IPS-11a (cell line): Measurements from ENCODE around the gene SPACA1.
"Not testable (repeated sequence)": the region's sequence is repeated elsewhere in the genome, so short reads cannot be mapped to it uniquely, and the experiment has no call there.

Source experiments
- H3K4me3 ChIP-seq: one replicate; pipeline ENCODE4 v1.5.1; 2013; ENCODE audit warnings: low read depth, low read length, control low read depth

SPACA1 gene, protein sequence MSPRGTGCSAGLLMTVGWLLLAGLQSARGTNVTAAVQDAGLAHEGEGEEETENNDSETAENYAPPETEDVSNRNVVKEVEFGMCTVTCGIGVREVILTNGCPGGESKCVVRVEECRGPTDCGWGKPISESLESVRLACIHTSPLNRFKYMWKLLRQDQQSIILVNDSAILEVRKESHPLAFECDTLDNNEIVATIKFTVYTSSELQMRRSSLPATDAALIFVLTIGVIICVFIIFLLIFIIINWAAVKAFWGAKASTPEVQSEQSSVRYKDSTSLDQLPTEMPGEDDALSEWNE

DNA sequence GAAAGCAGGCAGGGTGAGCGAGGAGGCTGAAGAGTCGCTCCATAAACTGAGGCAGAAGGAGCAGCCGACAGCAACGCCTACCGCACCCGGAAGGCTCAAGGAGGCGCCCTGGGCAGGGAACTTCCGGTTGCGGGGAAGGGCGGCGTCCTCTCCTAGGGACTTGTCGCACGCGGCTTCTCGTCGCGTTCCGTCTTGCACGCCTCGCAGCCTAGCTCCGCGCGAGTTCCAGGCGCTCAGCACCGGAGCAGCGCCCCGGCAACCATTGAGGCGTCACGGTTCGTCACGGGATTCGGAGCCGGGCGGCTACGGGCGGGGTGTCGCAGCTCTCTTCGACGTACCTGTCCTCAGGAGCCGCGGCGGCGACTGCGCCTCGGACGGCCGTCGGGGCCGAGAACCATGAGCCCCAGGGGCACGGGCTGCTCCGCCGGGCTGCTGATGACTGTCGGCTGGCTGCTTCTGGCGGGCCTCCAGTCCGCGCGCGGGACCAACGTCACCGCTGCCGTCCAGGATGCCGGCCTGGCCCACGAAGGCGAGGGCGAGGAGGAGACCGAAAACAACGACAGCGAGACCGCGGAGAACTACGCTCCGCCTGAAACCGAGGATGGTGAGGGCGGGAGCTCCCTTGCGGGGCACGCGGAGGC lies at the start of gene SPACA1:
TSS of gene SPACA1 (plus strand) at position 332 of the 641 bp plus-strand sequence. CDS start at position 397, 65 bp downstream.
- no peak within 1 kb of the TSS for H3K4me3 ChIP-seq

DNA sequence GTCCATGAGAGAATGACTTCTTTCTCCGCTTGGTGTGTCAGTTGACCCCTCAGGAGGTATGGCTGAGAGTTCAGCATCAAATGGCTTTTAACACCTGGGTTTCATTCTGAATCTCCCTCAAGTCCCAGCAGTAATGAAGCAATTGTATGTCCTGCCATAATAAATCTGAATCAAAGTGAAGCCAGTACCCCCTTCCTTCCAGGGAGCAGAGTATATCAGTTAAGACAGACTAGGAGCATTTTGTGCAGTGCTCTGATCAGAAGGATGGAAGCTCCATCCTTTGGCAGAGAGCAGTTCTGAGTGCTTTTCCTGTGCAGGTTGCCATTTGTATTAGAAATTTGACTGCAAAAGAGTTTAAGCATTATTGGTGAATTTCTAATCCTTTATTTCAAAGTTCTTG lies 46.9 kb upstream of the SPACA1 start:
- H3K4me3 ChIP-seq = no peak overlapping the region

DNA sequence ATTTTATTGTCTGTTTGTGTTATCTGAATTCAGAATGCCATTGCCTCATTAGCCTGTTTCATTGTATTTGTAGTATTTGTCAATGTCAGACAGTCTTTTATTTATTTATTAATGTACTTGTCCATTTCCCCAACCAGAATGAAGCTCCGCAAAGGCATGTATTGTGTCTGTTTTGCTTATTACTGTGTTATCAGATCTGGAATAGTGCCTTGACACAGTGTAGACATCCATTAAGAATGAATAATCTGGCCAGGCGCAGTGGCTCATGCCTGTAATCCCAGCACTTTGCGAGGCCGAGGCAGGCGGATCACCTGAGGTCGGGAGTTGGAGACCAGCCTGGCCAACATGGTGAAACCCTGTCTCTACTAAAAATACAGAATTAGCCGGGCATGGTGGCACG lies 46.4 kb upstream of the SPACA1 start:
- H3K4me3 ChIP-seq = not testable (repeated sequence)

DNA sequence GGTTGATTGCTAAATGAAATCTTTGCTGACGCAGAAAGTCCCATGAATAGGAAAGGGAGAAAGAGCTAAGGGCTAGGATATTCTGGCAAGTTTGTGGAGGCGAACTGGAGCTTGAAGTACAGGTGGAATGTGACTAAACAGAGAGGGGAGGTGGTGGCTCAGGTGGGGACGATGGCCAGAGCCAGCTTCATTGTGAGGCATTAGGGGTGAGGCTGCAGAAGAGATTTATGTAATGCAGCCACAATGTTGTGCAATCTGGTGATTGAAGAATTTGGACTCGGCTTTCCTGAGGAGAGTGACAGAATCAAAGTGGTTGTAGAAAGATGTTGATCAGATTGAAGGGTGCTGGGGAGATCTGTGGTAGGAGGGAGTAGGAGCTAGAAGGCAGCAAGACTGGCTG lies 42.9 kb upstream of the SPACA1 start:
- H3K4me3 ChIP-seq = no peak overlapping the region

DNA sequence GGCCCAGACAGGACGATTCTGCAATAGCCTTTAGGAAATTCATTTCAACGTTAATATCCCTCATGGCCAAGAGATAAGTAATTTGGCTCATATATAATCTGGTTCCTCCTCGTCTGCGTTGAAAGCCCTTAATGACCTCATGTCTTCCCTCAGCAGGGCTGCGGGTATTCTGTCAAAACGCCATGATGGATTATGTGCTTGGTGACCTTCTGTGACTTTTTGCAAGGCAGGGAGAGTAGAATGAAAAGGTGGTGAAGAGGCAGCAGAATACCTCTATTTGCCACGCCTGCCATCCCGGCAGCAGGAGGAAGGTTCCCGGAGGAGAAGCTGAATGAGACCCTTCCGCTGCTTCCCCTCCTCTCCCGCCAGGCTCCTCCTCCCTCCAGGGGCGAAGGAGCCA lies 41.1 kb upstream of the SPACA1 start:
- H3K4me3 ChIP-seq = no peak overlapping the region

DNA sequence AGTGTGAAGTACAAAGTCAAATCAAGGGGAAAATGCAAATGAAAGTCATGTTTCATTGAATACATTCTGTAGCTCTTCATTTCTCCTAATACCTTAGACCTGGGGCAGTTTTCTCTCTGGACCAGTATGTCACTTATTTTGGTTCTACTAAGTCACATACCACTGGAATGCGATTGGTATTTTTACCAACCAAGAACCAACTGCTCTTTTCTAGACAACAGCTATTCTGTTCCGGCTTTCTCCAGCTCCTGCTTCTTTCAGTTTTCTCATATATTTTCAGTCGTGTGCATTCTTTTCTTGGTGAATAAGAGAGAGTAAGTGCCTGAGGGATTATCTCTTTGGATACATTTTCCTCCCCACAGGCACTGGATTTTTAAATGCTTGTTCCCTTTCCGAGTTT lies 39.2 kb upstream of the SPACA1 start:
- no peak overlapping the region for H3K4me3 ChIP-seq

DNA sequence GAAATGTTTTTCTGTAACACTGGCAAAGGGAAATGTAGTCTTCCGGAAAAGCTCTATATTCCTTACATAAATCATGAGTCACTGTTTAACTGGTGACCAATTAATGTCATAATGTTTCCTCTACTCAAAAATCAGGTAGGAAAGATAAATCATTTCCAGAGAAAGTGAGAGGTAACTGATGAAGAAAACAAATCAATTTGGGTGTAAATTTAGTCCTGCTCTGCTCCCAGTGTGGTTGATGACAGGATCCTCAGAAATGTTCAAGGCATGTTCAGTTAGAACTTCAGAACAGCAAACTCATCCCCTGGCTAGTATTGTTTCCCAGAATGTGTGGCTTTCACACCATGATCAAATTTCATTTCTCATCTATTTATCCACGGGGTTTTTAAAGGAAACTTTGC lies 38.8 kb upstream of the SPACA1 start:
- H3K4me3 ChIP-seq = no peak overlapping the region

DNA sequence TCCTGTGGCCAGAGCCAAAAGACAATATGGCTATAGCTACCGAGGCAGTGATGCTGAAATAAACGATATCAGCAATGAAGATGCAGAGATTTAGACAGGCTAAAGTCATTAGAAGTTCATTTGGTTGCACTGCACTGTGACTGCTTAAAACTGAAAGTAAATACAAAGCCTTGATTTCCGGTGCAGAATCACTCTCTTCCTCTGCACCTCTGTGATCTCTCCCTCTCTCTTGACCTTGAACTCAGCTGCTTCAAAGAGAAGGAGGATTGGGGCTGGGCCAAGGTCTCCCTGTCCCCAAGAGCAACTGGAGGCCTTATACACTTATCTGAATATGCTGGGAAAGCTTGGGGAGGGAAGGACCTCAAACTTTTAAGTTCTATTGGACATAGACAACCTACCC lies 34.6 kb upstream of the SPACA1 start:
- no peak overlapping the region for H3K4me3 ChIP-seq

DNA sequence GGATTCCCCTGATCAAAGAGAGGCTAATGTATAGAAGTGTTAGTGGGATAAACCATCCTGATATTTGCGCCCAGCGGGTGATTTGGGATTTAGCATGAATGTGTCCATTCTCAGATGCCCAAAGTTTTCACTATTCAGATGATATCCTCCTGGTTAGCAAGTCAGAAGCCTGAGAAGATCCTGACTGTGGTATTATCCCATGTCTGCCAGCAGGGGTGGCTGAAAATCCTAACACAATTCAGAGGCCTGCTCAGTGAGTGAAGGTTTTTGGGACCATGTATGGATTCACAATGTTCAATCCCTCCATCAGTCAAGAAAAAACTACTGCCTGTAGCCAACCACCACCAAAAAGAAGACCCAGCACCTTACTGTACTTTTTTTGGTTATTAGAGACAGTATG lies 34.1 kb upstream of the SPACA1 start:
- H3K4me3 ChIP-seq = no peak overlapping the region

DNA sequence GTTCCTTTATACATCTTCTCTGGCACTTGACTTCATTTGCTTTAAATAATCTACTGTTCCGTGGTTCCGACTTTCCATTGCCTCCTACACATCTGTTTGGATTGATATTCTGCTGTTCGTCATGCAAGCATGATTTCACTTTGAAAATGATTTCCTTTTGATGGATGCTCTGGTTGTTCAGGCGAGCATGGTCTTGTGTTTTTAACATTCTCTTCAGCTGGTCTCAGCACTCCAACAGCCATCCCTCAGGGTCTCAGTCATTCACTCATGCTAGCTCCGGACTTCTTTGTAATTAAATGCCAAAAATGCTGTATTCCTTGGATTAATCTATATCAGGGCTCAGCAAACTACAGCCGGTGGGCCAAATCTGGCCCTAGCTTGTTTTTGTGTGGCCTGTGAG lies 27.2 kb upstream of the SPACA1 start:
- H3K4me3 ChIP-seq = no peak overlapping the region

DNA sequence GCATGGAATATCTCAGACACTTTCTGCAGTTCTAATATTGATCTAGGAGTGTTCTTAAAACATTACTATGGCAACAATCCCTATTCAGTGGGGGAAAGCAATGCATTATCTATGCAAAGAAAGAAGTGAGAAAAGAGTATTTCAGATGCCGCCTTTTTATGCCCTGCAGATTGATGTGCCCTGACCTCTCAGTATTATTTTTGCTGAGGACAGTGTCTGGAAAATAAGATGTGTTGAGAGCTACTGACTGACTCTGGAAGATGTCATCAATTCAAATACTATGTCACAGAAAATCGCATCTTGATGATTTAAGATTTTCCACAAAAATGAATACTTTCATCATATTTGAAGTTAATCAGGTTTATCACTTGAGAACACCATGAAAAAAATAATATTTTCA lies 22.9 kb upstream of the SPACA1 start:
- H3K4me3 ChIP-seq = no peak overlapping the region

DNA sequence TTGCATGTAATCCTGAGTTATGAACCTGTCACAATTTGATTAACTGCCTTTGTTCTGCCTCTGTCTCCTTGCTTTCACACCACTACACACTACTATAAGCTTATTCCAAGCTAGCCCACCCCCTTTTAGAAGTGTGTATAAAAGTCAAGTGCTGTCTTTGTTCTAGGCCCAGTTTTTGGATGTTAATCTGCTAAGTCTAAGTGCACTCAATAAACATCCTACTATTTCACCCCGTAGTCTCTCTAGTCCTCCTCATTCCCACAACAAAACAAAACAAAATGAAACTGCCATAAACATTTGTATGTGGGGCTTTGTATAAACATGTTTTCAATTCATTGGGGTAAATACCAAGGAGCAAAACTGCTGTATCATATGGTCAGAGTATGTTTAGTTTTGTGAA lies 16.1 kb upstream of the SPACA1 start:
- no peak overlapping the region for H3K4me3 ChIP-seq

DNA sequence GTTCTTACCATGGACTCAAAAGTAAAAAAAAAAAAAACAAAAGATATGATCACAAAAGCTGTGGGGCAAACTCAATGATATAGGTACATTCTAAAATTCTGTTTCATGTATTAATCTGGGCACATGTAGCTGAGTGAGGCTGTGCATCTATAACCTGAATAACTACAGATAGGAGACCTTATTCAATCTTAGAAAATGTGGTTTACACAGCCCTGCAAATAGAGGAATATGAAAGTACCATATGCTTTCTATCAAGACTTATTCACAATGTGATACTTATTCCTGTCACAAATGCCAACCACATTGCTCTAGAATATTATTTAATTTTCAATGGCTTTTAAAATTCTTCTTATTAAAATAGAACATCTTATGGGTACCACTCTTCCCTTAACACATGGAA lies 3.1 kb upstream of the SPACA1 start:
- H3K4me3 ChIP-seq = no peak overlapping the region

DNA sequence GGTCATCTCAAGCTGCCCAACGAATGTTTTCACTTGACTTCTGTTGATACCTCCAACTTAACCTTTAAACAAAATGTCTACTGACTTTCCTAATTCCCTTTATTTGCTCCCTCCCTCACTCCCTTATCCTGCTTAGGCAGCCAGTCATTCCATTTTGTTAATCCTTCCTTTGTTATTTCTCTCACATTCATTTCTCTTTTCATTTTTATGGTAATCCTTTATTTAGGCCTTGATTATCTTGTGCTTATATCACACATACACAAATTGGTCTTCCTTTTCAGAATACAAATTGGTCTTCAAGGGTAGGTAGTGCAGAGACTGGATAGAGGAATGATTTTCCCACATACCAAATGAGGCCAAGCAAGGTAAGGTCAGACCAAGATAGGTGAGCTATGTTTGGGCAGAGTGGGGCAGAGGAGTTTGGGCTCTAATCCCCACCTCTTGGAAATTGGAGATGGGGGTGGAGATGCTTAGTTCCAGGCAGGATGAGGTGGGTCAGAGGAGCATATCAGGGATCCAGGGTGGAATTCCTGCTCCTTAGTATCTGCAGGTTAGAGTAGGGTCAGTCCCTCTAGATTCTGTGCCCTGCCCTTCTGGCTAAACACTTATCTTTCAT lies 2.0 kb upstream of the SPACA1 start:
- no peak overlapping the region for H3K4me3 ChIP-seq

DNA sequence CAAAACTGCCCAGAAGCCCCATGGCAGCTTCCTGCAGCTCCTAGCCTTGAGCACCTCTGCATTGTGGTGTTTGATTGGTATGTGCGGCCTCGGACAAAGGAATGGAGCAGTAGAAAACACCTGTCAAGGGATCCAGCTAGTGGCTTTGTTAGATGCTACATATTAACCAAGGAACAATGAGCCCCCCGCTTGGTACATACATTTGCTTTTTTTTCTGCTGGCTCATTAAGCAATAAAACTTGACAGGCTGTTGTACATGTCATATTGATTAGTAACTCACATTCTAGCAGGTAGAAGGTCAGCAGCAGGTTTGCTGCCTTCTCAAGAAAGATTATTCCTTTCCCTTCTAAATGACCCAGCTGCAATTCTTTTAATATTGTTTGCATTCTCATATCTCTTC lies 937 bp downstream of the SPACA1 start:
- no peak overlapping the region for H3K4me3 ChIP-seq

DNA sequence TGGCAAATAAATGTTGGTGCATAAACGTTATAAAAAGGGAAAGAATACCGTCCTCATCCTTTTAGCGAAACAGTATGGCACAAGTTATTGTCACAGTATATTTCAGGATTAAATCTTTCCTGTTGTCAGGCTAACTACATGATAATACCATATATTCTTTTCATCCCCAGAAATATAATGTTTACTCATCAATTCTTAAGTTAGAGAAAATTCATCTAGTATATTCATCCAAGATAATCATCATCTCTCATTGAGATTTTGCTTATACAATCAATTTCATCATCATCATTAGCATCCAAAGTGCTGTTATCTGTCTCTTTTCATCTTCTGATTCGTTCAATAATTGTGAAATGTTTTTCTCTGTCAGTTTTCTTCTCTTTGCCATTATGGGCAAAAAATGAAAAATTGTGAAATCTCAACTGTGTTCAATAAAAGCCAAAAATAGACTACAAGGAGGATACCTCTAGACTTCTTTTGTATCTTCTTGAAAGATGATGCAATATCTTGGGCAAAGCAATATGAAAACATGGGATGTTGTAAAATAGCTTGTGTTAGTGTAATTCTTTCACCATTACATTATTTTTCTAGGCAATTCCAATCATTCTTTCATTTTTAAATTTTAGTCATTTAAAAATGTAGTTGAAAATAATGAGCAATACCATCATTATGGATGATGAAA lies 2.6 kb downstream of the SPACA1 start:
- no peak overlapping the region for H3K4me3 ChIP-seq

DNA sequence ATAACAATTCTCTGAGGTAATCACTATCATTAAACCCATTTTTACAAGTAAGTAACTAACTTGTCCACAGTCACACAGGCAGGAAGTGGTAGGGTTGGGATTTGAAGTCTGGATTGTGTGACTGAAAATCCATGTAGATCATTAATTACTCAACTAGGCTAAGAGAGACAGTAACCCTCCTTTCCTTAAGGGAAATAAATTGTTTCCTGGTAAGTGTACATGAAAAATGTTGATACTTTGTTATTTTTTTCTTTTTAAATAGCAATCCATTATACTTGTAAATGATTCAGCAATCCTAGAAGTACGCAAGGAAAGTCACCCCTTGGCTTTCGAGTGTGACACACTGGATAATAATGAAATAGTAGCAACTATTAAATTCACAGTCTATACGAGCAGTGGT lies 11.6 kb downstream of the SPACA1 start:
- no peak overlapping the region for H3K4me3 ChIP-seq

DNA sequence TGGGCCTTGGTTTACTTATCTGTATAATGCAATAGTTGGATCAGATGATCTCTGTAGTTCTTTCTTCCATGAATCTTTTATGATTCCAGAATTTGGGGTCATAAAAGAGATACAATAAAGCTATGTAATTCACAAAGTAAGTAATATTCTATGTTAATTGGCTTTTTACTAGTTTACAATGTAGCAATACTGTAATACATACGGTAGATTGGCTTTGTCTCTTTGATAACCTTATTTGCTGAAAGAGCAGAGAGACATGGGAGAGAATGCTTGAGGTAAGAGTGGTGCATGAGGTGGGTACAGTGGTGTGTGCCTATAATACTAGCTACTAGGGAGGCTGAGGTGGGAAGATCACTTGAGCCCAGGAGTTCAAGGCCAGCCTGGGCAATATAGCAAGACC lies 14.7 kb downstream of the SPACA1 start:
- no peak overlapping the region for H3K4me3 ChIP-seq

DNA sequence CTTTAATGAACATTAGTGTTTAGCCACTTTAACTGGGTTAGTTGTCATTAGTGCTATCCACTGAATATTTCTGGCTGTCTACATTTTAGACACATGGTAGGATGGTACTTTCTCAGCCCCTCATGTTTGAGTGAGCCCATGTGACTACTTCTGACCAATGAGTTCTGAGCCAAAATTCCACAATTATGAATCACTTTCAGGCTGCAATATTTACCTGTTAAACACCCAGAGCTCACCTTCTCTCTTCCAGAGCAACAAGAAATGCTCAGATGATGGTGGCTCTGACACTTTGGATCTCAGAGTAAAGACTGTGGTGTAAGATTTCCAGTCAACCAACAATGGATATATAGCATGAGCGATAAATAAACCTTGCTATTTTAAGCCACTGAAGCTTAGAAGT lies 24.8 kb downstream of the SPACA1 start:
- H3K4me3 ChIP-seq = no peak overlapping the region

DNA sequence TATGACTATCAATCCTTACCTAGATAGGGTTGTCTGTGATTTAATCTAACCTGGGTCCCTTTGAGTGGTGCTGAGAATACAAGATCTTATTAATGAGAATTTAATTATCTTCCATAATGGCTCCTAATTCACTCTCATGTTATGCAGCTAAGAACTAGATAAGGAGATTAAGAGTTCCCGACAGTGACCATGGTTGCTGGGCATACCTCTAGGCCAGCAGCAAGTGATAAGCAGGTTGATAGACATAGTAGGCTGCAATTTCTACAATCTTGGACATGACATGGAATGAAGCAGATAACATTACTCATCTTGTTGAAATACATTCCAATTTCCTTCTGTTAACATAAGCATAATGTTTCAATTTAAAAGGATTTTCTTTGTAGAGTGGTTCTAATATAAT lies 27.1 kb downstream of the SPACA1 start:
- no peak overlapping the region for H3K4me3 ChIP-seq

DNA sequence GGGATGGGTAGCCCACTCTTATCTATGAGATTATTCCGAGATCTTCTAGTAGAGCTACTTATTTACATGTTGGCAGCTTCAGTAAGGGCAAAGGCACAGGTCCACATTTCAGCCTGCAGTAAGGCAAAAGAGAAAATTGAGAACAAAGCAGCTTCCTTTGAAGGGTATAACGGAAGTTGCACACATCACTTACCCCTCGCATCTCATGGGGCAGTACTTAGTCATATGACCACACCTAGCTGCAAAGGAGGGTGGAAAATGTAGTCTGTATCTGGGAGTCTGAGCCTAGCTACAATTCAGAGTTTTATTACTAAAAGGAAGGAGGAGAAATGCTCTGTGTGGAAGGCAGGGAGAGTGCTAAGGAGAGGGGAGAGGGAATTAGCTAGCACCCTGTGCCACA lies 29.7 kb downstream of the SPACA1 start:
- H3K4me3 ChIP-seq = no peak overlapping the region

DNA sequence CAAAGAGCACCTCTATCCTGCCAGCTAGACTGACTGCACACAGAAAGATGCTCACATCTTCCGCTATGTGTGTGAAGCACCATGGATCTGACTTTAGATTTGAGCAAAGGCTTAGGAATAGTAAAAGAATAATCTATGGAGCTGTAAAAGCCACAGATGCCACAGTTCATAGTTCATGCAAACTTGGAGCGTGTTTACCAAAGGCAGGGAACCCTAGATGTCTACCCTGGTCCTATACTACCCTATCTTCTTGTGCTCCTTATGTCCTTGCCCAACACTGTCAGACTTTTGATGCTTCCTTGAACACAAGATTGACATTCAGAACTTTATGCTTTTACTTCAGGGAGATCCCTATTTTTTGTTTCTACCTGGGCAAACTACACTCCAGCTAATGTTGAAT lies 39.2 kb downstream of the SPACA1 start:
- no peak overlapping the region for H3K4me3 ChIP-seq
